GM23338 (cell line): ENCODE measurements around the gene SYK. TPM values are rescaled to one million over a fixed set of nuclear protein-coding genes. Genes with fewer than 3 reads are reported as not detected.

Experiments
- ATAC-seq: fragments of 200-7000 bp; cut with Tn5 transposase; 3 replicates; pipeline ENCODE4 v1.9.1; 2020
- DNase-seq: peaks from one replicate; pipeline ENCODE4 v3.0.0-alpha.2; 2015; ENCODE audit warnings: low spot score
- H2AFZ ChIP-seq: fragments of 200-600 bp; sonication (generic); 2 replicates; pipeline ENCODE4 v1.8.0; 2016; ENCODE audit warnings: antibody characterized with exemption, mild to moderate bottlenecking, moderate library complexity
- H3F3A ChIP-seq: fragments of 200-600 bp; sonication (generic); replicated peaks from 2 replicates; pipeline ENCODE4 v1.8.0; 2017; ENCODE audit warnings: antibody characterized with exemption, mixed run types, low read depth
- H3K27ac ChIP-seq: fragments of 200-600 bp; sonication (generic); 2 replicates; pipeline ENCODE4 v1.6.1; 2016; ENCODE audit warnings: low read depth
- H3K27me3 ChIP-seq: fragments of 200-600 bp; sonication (generic); 2 replicates; pipeline ENCODE4 v1.8.0; 2016; ENCODE audit warnings: mild to moderate bottlenecking, mixed run types, moderate library complexity; ENCODE audit not compliant: insufficient read depth
- H3K36me3 ChIP-seq: fragments of 200-600 bp; sonication (generic); 2 replicates; pipeline ENCODE4 v1.8.0; 2016; ENCODE audit warnings: mild to moderate bottlenecking; ENCODE audit not compliant: insufficient read depth
- H3K4me1 ChIP-seq: fragments of 200-600 bp; sonication (generic); 2 replicates; pipeline ENCODE4 v1.8.0; 2016; ENCODE audit warnings: mild to moderate bottlenecking, moderate library complexity; ENCODE audit not compliant: insufficient read depth
- H3K4me2 ChIP-seq: fragments of 200-600 bp; sonication (generic); 2 replicates; pipeline ENCODE4 v1.7.1; 2017; ENCODE audit warnings: mixed run types
- H3K4me3 ChIP-seq: fragments of 200-600 bp; sonication (generic); 2 replicates; pipeline ENCODE4 v1.6.1; 2016; ENCODE audit warnings: mixed run types
- H3K79me2 ChIP-seq: fragments of 200-600 bp; sonication (generic); replicated peaks from 2 replicates; pipeline ENCODE4 v1.8.0; 2017; ENCODE audit warnings: mild to moderate bottlenecking; ENCODE audit not compliant: insufficient read depth
- H3K9me2 ChIP-seq: fragments of 200-600 bp; sonication (generic); 2 replicates; pipeline ENCODE4 v1.8.0; 2017; ENCODE audit not compliant: insufficient read depth
- H4K20me1 ChIP-seq: fragments of 200-600 bp; sonication (generic); replicated peaks from 2 replicates; pipeline ENCODE4 v1.8.0; 2017; ENCODE audit warnings: mild to moderate bottlenecking; ENCODE audit not compliant: insufficient read depth
- H3K27ac Mint-ChIP-seq: 2 replicates; pipeline ENCODE4 v1.8.0; 2020; ENCODE audit warnings: inconsistent platforms, mild to moderate bottlenecking, moderate library complexity, mixed read lengths
- H3K27me3 Mint-ChIP-seq: 3 replicates; pipeline ENCODE4 v1.8.0; 2022; ENCODE audit warnings: low read depth, mild to moderate bottlenecking, moderate library complexity, mixed read lengths, inconsistent platforms; ENCODE audit not compliant: insufficient read depth, poor library complexity
- H3K36me3 Mint-ChIP-seq: 3 replicates; pipeline ENCODE4 v1.8.0; 2021; ENCODE audit warnings: low read depth, mild to moderate bottlenecking, inconsistent platforms, moderate library complexity, mixed read lengths
- H3K4me1 Mint-ChIP-seq: 3 replicates; pipeline ENCODE4 v1.8.0; 2020; ENCODE audit warnings: mild to moderate bottlenecking, inconsistent platforms, mixed read lengths
- H3K4me3 Mint-ChIP-seq: 3 replicates; pipeline ENCODE4 v1.8.0; 2021; ENCODE audit warnings: moderate library complexity, mild to moderate bottlenecking, inconsistent platforms, mixed read lengths
- H3K9me3 Mint-ChIP-seq: 3 replicates; pipeline ENCODE4 v1.8.0; 2020; ENCODE audit warnings: moderate library complexity, mild to moderate bottlenecking, inconsistent platforms, mixed read lengths
- CREB1 ChIP-seq: fragments of 250-450 bp; sonication (Bioruptor Pico); IDR thresholded peaks from 2 replicates; pipeline ENCODE4 v1.5.0; 2020; ENCODE audit warnings: low read depth, mild to moderate bottlenecking, moderate library complexity
- CTCF ChIP-seq, 2 experiments: fragments of 200-600 bp in 1 of 2; sonication (generic) in 1 of 2; conservative IDR thresholded peaks; 2 replicates each; pipeline versions ENCODE4 v1.5.1 to v1.6.1; 2016 to 2017; ENCODE audit warnings: antibody characterized with exemption in 2 of 2, low read depth in 2 of 2, mild to moderate bottlenecking in 2 of 2, moderate library complexity in 1 of 2
- JUNB ChIP-seq: IDR thresholded peaks from one replicate; pipeline ENCODE4 v1.6.1; 2016; ENCODE audit warnings: antibody characterized with exemption; ENCODE audit not compliant: unreplicated experiment
- POLR2AphosphoS5 ChIP-seq: IDR thresholded peaks from 2 replicates; pipeline ENCODE4 v1.6.1; 2016; ENCODE audit warnings: antibody characterized with exemption, low read depth
- STAT1 ChIP-seq: IDR thresholded peaks from one replicate; pipeline ENCODE4 v1.6.1; 2016; ENCODE audit warnings: antibody characterized with exemption; ENCODE audit not compliant: unreplicated experiment
- ZNF331 ChIP-seq: fragments of 250-450 bp; sonication (Bioruptor Pico); IDR thresholded peaks from 2 replicates; pipeline ENCODE4 v1.5.0; 2020; ENCODE audit warnings: low read depth, mild to moderate bottlenecking, moderate library complexity
- polyA plus RNA-seq: library from polyadenylated mRNA; unstranded; fragments of >200 nt; fragmentation: Nextera tagmentation; extraction: Ambion mirVana; gene quantifications from 2 replicates; pipeline ENCODE4 v1.2.1, GENCODE V29; 2016
- total RNA-seq: library from RNA; depleted of rRNA; stranded (reverse); fragments of >200 nt; shearing (Covaris generic); gene quantifications from 2 replicates; pipeline ENCODE4 v1.2.3, GENCODE V29; 2014

The SYK gene
- total and polyA plus RNA-seq, 2 experiments from 2014 or later, result 1.5 to 5.8 TPM

DNA sequence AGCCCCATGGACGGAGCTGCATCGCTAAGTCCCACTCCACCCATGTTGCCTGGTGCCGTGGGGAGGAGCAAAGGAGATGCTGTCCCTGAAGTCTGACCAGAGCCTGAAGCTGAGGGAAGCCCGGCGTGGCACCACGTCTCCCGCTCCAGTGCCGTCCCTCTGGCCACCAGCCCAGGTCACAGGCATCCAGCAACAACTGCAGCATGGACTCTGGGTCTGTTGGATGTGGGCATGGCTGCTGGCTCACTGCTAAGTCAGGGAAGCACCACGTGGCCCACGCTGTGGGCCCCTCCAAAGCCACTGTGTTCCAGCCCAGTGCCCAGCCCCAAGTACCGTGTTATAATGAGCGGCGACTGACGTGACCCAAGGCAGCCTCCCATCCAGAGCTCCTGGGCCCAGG, 112.6 kb downstream of the SYK start (continued):
- TF ChIP-seq STAT1 (no peak), JUNB (no peak), CREB1 (CRISPR knock-in tag) (no peak), ZNF331 (CRISPR knock-in tag) (no peak)

DNA sequence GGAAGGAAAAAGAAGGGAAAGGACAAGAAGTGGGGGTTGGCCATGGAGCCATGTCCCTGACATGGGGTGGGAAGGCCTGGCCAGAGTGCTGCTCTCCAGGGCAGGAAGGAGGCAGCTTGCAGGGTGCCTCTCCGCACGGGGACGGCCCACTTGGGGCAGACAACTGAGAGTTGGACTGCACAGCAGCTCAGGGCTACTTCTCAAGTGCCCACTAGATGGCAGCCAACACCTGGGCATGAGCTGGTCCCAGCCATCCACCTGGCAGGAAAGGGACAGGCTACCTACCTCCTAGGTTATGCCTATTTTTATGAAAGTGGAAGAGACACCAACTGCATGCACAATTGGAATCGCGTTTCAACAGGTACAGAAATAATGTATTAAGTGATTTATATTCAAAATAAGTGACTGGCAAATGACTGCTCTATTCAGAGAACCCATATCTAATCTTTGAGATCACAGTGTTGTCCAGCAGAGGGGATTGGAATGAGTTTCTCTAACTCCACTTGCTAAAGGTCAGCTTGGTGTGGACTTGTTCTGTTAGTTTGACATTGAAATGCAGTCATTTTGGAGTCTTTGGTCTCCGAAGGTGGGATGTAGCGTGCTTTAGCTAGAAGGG, 113.4 kb downstream of the SYK start:
- H3K27ac ChIP-seq, result no peak overlapping the region
- H3K9me3 Mint-ChIP-seq, result no peaks in the 10 kb centered on the region
- H3K4me1 Mint-ChIP-seq, result no peaks in the 10 kb centered on the region
- TF ChIP-seq CTCF (conservative IDR thresholded peaks at IDR 0.05; ENCODE audit: low read depth in 2 of 2) (peak; percentile 80 to 88), POLR2AphosphoS5 (no peak)
- H3K4me3 ChIP-seq, result no peak overlapping the region
- no peaks in the 10 kb centered on the region for H3K27me3 ChIP-seq
- no peaks in the 10 kb centered on the region for H3K9me2 ChIP-seq
- DNase-seq, result peak; percentile 86
- H3K27ac Mint-ChIP-seq, result no peak overlapping the region
- no peaks in the 10 kb centered on the region for H3K36me3 Mint-ChIP-seq
- no peak overlapping the region for H3K4me2 ChIP-seq
- H3K27me3 Mint-ChIP-seq, result peaks cover 7% of the 10 kb centered on the region
- no peak overlapping the region for H3K4me3 Mint-ChIP-seq
- no peaks in the 10 kb centered on the region for H4K20me1 ChIP-seq
- 0 out of 2 replicates have a peak overlapping the region, but pooled peaks have one; percentile 16 for H2AFZ ChIP-seq
- H3K79me2 ChIP-seq, result no peaks in the 10 kb centered on the region
- no peaks in the 10 kb centered on the region for H3K4me1 ChIP-seq
- no peaks in the 10 kb centered on the region for H3F3A ChIP-seq
- no peaks in the 10 kb centered on the region for H3K36me3 ChIP-seq
- ATAC-seq, result peak; percentile 98

- Histone ChIP-seq H3K27ac (no peak overlapping the region), H3K4me3 (no peak overlapping the region), H2AFZ (no peak overlapping the region), H4K20me1 (no peaks in the 10 kb centered on the region), H3K36me3 (no peaks in the 10 kb centered on the region), H3K27me3 (no peaks in the 10 kb centered on the region), H3K4me1 (no peaks in the 10 kb centered on the region), H3K79me2 (no peaks in the 10 kb centered on the region), H3K4me2 (no peak overlapping the region), H3K9me2 (no peaks in the 10 kb centered on the region), H3F3A (no peaks in the 10 kb centered on the region)
- TF ChIP-seq CTCF (conservative IDR thresholded peaks at IDR 0.05; ENCODE audit: low read depth in 2 of 2) (peak; percentile 53 to 76), ZNF331 (CRISPR knock-in tag) (no peak)
- Mint-ChIP-seq H3K36me3 (no peaks in the 10 kb centered on the region), H3K9me3 (no peaks in the 10 kb centered on the region), H3K27me3 (peaks cover 7% of the 10 kb centered on the region), H3K4me3 (no peak overlapping the region), H3K4me1 (no peaks in the 10 kb centered on the region), H3K27ac (no peak overlapping the region)
- ATAC-seq (peak; percentile 84), DNase-seq (peak; percentile 84)
Observed at GRCh38 chr9:90915693-90916092, 114.1 kb downstream of the SYK start.
